IMR-90 (cell line): ENCODE measurements around the gene PLN. TPM values are rescaled to one million over a fixed set of nuclear protein-coding genes. Genes with fewer than 3 reads are reported as not detected.
A peak's percentile ranks its signal among the peaks of the same experiment; 100 is the strongest.

Source experiments
- ATAC-seq: fragments of 200-7000 bp; cut with Tn5 transposase; 2 replicates; pipeline ENCODE4 v1.9.1; 2020; ENCODE audit warnings: low read depth, mild to moderate bottlenecking, moderate library complexity
- BruUV-seq: library from RNA; stranded (reverse); fragments of 400-500 nt; replicated peaks from 2 replicates; lab custom pipeline; 2021; lab: Mats Ljungman, UMichigan
- CTCF ChIA-PET: fragments of 300-600 bp; formaldehyde crosslinking; extraction: SDS; loops from one replicate; lab custom pipeline; 2021; ENCODE audit warnings: antibody characterized with exemption; lab: Yijun Ruan, JAX
- POLR2A ChIA-PET: fragments of 300-600 bp; sonication (Branson Sonifier 250); formaldehyde crosslinking; loops from one replicate; lab custom pipeline; 2022; ENCODE audit warnings: antibody characterized with exemption; ENCODE audit not compliant: unreplicated experiment; lab: Charles Lee
- DNase-seq: peaks from one replicate; pipeline ENCODE4 v3.0.0; 2013
- H2AFZ ChIP-seq: replicated peaks from 2 replicates; pipeline ENCODE3; 2013; ENCODE audit warnings: low read length, mild to moderate bottlenecking; ENCODE audit not compliant: poor library complexity
- H2AK5ac ChIP-seq: 2 replicates; pipeline ENCODE4 v1.6.1; 2013; ENCODE audit warnings: low read depth, low read length, inconsistent platforms
- H2AK9ac ChIP-seq: replicated peaks from 2 replicates; pipeline ENCODE3; 2013; ENCODE audit warnings: mild to moderate bottlenecking, low read depth, low read length, moderate library complexity; ENCODE audit not compliant: poor library complexity
- H2BK120ac ChIP-seq: 2 replicates; pipeline ENCODE4 v1.6.1; 2013; ENCODE audit warnings: low read depth, low read length, inconsistent platforms
- H2BK15ac ChIP-seq: 3 replicates; pipeline ENCODE4 v1.6.1; 2013; ENCODE audit warnings: low read depth, low read length, inconsistent platforms
- H2BK20ac ChIP-seq: 2 replicates; pipeline ENCODE4 v1.6.1; 2013; ENCODE audit warnings: low read depth, mild to moderate bottlenecking, inconsistent platforms, low read length, moderate library complexity
- H2BK5ac ChIP-seq: 2 replicates; pipeline ENCODE4 v1.6.1; 2013; ENCODE audit warnings: mild to moderate bottlenecking, low read depth, low read length, inconsistent platforms; ENCODE audit not compliant: poor library complexity, severe bottlenecking
- H3K14ac ChIP-seq: replicated peaks from 2 replicates; pipeline ENCODE4 v1.6.1; 2013; ENCODE audit warnings: low read depth, low read length, inconsistent platforms
- H3K18ac ChIP-seq: 2 replicates; pipeline ENCODE4 v1.6.1; 2013; ENCODE audit warnings: low read depth, low read length, control low read depth
- H3K23ac ChIP-seq: 2 replicates; pipeline ENCODE4 v1.6.1; 2013; ENCODE audit warnings: low read depth, low read length, inconsistent platforms
- H3K27ac ChIP-seq: 2 replicates; pipeline ENCODE4 v1.5.1; 2013; ENCODE audit warnings: mild to moderate bottlenecking, control low read depth, low read length; ENCODE audit not compliant: insufficient read depth
- H3K27me3 ChIP-seq: 2 replicates; pipeline ENCODE4 v1.6.1; 2013; ENCODE audit warnings: low read length; ENCODE audit not compliant: control insufficient read depth, insufficient read depth
- H3K36me3 ChIP-seq: 2 replicates; pipeline ENCODE4 v1.6.1; 2013; ENCODE audit warnings: low read length, mixed read lengths; ENCODE audit not compliant: control insufficient read depth, insufficient read depth
- H3K4ac ChIP-seq: 2 replicates; pipeline ENCODE4 v1.6.1; 2013; ENCODE audit warnings: low read depth, low read length, inconsistent platforms
- H3K4me1 ChIP-seq: 2 replicates; pipeline ENCODE4 v1.6.1; 2013; ENCODE audit warnings: low read length, mixed read lengths; ENCODE audit not compliant: control insufficient read depth, insufficient read depth
- H3K4me2 ChIP-seq: 2 replicates; pipeline ENCODE4 v1.6.1; 2013; ENCODE audit warnings: low read depth, mild to moderate bottlenecking, control low read depth, low read length, moderate library complexity
- H3K4me3 ChIP-seq: 2 replicates; pipeline ENCODE4 v1.5.1; 2013; ENCODE audit warnings: low read depth, mild to moderate bottlenecking, control low read depth, low read length, moderate library complexity; ENCODE audit not compliant: insufficient read depth
- H3K56ac ChIP-seq: 2 replicates; pipeline ENCODE4 v1.6.1; 2013; ENCODE audit warnings: low read length, inconsistent platforms; ENCODE audit not compliant: insufficient read depth; ENCODE audit errors: extremely low read depth
- H3K79me1 ChIP-seq, 2 experiments: 2 replicates each; pipeline ENCODE4 v1.6.1; 2013; ENCODE audit warnings: low read length in 2 of 2, inconsistent platforms in 1 of 2, low read depth in 1 of 2
- H3K9ac ChIP-seq: 2 replicates; pipeline ENCODE4 v1.6.1; 2013; ENCODE audit warnings: low read depth, low read length, control low read depth
- H3K9me1 ChIP-seq: 2 replicates; pipeline ENCODE4 v1.6.1; 2013; ENCODE audit warnings: low read length, inconsistent platforms; ENCODE audit not compliant: insufficient read depth
- H3K9me3 ChIP-seq: 2 replicates; pipeline ENCODE4 v1.6.1; 2013; ENCODE audit warnings: low read length; ENCODE audit not compliant: control insufficient read depth, insufficient read depth
- H4K20me1 ChIP-seq: 2 replicates; pipeline ENCODE4 v1.6.1; 2013; ENCODE audit warnings: low read length, inconsistent platforms; ENCODE audit not compliant: insufficient read depth
- H4K5ac ChIP-seq: 2 replicates; pipeline ENCODE4 v1.6.1; 2013; ENCODE audit warnings: mild to moderate bottlenecking, low read depth, low read length, control low read depth
- H4K8ac ChIP-seq, 2 experiments: 2 replicates each; pipeline ENCODE4 v1.6.1; 2013; ENCODE audit warnings: low read depth in 2 of 2, low read length in 2 of 2, control low read depth in 1 of 2, inconsistent platforms in 1 of 2
- H4K91ac ChIP-seq: 2 replicates; pipeline ENCODE4 v1.6.1; 2013; ENCODE audit warnings: low read depth, low read length, inconsistent platforms; ENCODE audit not compliant: insufficient read depth
- BHLHE40 ChIP-seq: fragments of 150-350 bp; IDR thresholded peaks from 2 replicates; pipeline ENCODE4 v1.6.1; 2016; ENCODE audit warnings: mild to moderate bottlenecking, low read depth, low read length
- CEBPB ChIP-seq: IDR thresholded peaks from 2 replicates; pipeline ENCODE4 v1.6.1; 2012; ENCODE audit warnings: low read depth, low read length, improper control_type of control experiment
- CHD1 ChIP-seq: IDR thresholded peaks from 2 replicates; pipeline ENCODE4 v1.6.1; 2012; ENCODE audit warnings: low read depth, low read length, improper control_type of control experiment
- FOS ChIP-seq: fragments of 150-350 bp; IDR thresholded peaks from 2 replicates; pipeline ENCODE4 v1.6.1; 2016; ENCODE audit warnings: low read depth, low read length
- MAZ ChIP-seq: IDR thresholded peaks from 2 replicates; pipeline ENCODE4 v1.6.1; 2012; ENCODE audit warnings: low read depth, mild to moderate bottlenecking, low read length, improper control_type of control experiment, moderate library complexity, borderline replicate concordance
- MXI1 ChIP-seq: IDR thresholded peaks from 2 replicates; pipeline ENCODE4 v1.6.1; 2012; ENCODE audit warnings: low read depth, mild to moderate bottlenecking, low read length, moderate library complexity, borderline replicate concordance
- RFX5 ChIP-seq: IDR thresholded peaks from 2 replicates; pipeline ENCODE4 v1.8.0; 2012; ENCODE audit warnings: low read depth, mild to moderate bottlenecking, low read length, moderate library complexity
- dilution Hi-C: fragments of 300-500 bp; cut with HindIII; formaldehyde crosslinking; loops from one replicate; pipeline ENCODE4 v1.14.3; 2018; ENCODE audit warnings: low sequenced_read_pairs; ENCODE audit not compliant: unreplicated experiment
- in situ Hi-C: fragments of 300-500 bp; cut with MboI; formaldehyde crosslinking; loops from 3 replicates; pipeline ENCODE4 v1.14.3; 2019; ENCODE audit warnings: low sequenced_read_pairs, inconsistent platforms, mixed read lengths
- intact Hi-C: fragments of 100-400 bp; cut with micrococcal nuclease; formaldehyde crosslinking; loops from 2 replicates; pipeline ENCODE4 v1.10.0; 2022
- polyA plus RNA-seq, 3 experiments: library from polyadenylated mRNA; depleted of rRNA; stranded (reverse); fragments of >200 nt; gene quantifications; 2 replicates each; pipeline ENCODE4 v1.2.3, GENCODE V29; 2012; ENCODE audit warnings: low replicate concordance in 1 of 3
- total RNA-seq: library from RNA; depleted of rRNA; stranded (reverse); fragments of >200 nt; gene quantifications from 2 replicates; pipeline ENCODE4 v1.2.3, GENCODE V29; 2012
- TF ChIP-seq, protein P1 (sequence below): conservative IDR thresholded peaks from 2 replicates; pipeline ENCODE4 v1.5.1; 2012; ENCODE audit warnings: mild to moderate bottlenecking, low read depth, low read length, improper control_type of control experiment

The PLN gene
- total and polyA plus RNA-seq, 2 of the 4 experiments (the other 2 are of a cell fraction): under 0.01 TPM; not detected in 1

DNA sequence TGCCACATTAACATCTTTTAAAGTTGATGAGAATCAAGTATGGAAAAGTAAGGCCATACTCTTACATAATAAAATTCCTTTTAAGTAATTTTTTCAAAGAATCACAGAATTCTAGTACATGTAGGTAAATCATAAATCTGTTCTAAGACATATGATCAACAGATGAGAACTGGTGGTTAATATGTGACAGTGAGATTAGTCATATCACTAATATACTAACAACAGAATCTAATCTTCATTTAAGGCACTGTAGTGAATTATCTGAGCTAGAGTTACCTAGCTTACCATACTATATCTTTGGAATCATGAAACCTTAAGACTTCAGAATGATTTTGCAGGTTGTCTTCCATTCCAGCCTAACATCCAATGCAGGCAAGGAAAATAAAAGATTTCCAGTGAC, 11.6 kb downstream of the PLN start:
- DNase-seq: peak; percentile 22
- intact Hi-C loops (loop anchor here (10.0 kb wide), 3 partner anchors 55 to 335 kb away; partner anchors contain the start of gene ASF1A), dilution Hi-C loops (no loop called here), in situ Hi-C loops (no loop called here)
- H3K18ac ChIP-seq: no peak overlapping the region
- no peak overlapping the region for H3K4me3 ChIP-seq
- no peak overlapping the region for H3K23ac ChIP-seq
- H4K91ac ChIP-seq: no peak overlapping the region
- H3K14ac ChIP-seq: no peak overlapping the region
- peaks cover 11 to 22% of the 10 kb centered on the region in 2 experiments for H3K79me1 ChIP-seq
- H2AFZ ChIP-seq: no peak overlapping the region
- H3K27ac ChIP-seq: no peak overlapping the region
- H3K4ac ChIP-seq: no peak overlapping the region
- no peak overlapping the region for H4K5ac ChIP-seq
- no peak overlapping the region for H4K8ac ChIP-seq
- H2AK5ac ChIP-seq: no peak overlapping the region
- BruUV-seq: no TSS peak
- H3K4me2 ChIP-seq: no peak overlapping the region
- no peak for ATAC-seq
- no peak overlapping the region for H2BK120ac ChIP-seq
- H3K36me3 ChIP-seq: peaks cover 2% of the 10 kb centered on the region; the same call in 1 of the 2 replicates
- no peaks in the 10 kb centered on the region for H3K27me3 ChIP-seq
- H2AK9ac ChIP-seq: no peak overlapping the region
- peaks cover 3% of the 10 kb centered on the region; the same call in 1 of the 2 replicates for H3K9me1 ChIP-seq
- H3K9me3 ChIP-seq: no peaks in the 10 kb centered on the region
- H4K20me1 ChIP-seq: no peaks in the 10 kb centered on the region; the same call in 1 of the 2 replicates
- no peak overlapping the region for H3K56ac ChIP-seq
- H3K9ac ChIP-seq: no peak overlapping the region
- H3K4me1 ChIP-seq: peaks cover 3% of the 10 kb centered on the region
- ChIA-PET POLR2A (no interaction called here), CTCF (no interaction called here)
- H2BK5ac ChIP-seq: no peak overlapping the region
- TF ChIP-seq CEBPB: no peak
- TF ChIP-seq MAZ: no peak
- TF ChIP-seq, protein P1, sequence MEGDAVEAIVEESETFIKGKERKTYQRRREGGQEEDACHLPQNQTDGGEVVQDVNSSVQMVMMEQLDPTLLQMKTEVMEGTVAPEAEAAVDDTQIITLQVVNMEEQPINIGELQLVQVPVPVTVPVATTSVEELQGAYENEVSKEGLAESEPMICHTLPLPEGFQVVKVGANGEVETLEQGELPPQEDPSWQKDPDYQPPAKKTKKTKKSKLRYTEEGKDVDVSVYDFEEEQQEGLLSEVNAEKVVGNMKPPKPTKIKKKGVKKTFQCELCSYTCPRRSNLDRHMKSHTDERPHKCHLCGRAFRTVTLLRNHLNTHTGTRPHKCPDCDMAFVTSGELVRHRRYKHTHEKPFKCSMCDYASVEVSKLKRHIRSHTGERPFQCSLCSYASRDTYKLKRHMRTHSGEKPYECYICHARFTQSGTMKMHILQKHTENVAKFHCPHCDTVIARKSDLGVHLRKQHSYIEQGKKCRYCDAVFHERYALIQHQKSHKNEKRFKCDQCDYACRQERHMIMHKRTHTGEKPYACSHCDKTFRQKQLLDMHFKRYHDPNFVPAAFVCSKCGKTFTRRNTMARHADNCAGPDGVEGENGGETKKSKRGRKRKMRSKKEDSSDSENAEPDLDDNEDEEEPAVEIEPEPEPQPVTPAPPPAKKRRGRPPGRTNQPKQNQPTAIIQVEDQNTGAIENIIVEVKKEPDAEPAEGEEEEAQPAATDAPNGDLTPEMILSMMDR: no peak
- no peak for TF ChIP-seq CHD1
- no peak for TF ChIP-seq BHLHE40
- TF ChIP-seq RFX5: no peak
- TF ChIP-seq MXI1: no peak
- TF ChIP-seq FOS: no peak
- no peak overlapping the region for H2BK20ac ChIP-seq
- no peak overlapping the region for H2BK15ac ChIP-seq
